Upper lobe of right lung (tissue), 1 donor: Measurements from ENCODE around the gene METTL8. TPM values are rescaled to one million over a fixed set of nuclear protein-coding genes. Genes with fewer than 3 reads are reported as not detected.

Experiments
- ATAC-seq: fragments of 200-7000 bp; cut with Tn5 transposase; one replicate; pipeline ENCODE4 v1.9.1; 2020; ENCODE audit warnings: mild to moderate bottlenecking, moderate library complexity
- DNase-seq: peaks from one replicate; pipeline ENCODE4 v3.0.0-alpha.2; 2020
- H3K27ac ChIP-seq: fragments of 200-600 bp; one replicate; pipeline ENCODE4 v1.8.0; 2022
- H3K27me3 ChIP-seq: fragments of 200-600 bp; one replicate; pipeline ENCODE4 v1.8.0; 2022; ENCODE audit warnings: mild to moderate bottlenecking
- H3K36me3 ChIP-seq: fragments of 200-600 bp; one replicate; pipeline ENCODE4 v1.8.0; 2022
- H3K4me1 ChIP-seq: fragments of 200-600 bp; one replicate; pipeline ENCODE4 v1.8.0; 2022
- H3K4me3 ChIP-seq: fragments of 200-600 bp; one replicate; pipeline ENCODE4 v1.8.0; 2022; ENCODE audit warnings: mild to moderate bottlenecking
- H3K9me3 ChIP-seq: fragments of 200-600 bp; one replicate; pipeline ENCODE4 v1.8.0; 2022
- CTCF ChIP-seq: fragments of 200-600 bp; IDR thresholded peaks from one replicate; pipeline ENCODE4 v1.8.0; 2022; ENCODE audit warnings: antibody characterized with exemption
- intact Hi-C: fragments of 100-400 bp; cut with DNase I; formaldehyde crosslinking; loops from one replicate; pipeline ENCODE4 v1.11.0; 2022
- total RNA-seq: library from RNA; stranded (reverse); fragmentation: NEBNext Ultra II Directional; extraction: Animal tissue kit (Norgen Biotek cat#: 25700); gene quantifications from one replicate; pipeline ENCODE4 v1.2.1, GENCODE V29; 2021
- donor health status: DM: no; HTN: yes; CAD: no; lungs with severe emphysema.

METTL8 gene
- total RNA-seq, 1 donor from 2014 or later = 18.2 TPM

- no peak for DNase-seq
These were observed 39.5 kb downstream of the METTL8 start for GRCh38 chr2:171394164-171394740.

GRCh38 chr2:171393487-171393886 is 40.3 kb downstream of the METTL8 start:
- no peak overlapping the region for H3K27ac ChIP-seq
- H3K27me3 ChIP-seq = no peaks in the 10 kb centered on the region
- no peaks in the 10 kb centered on the region for H3K9me3 ChIP-seq
- DNase-seq = no peak
- H3K4me3 ChIP-seq = no peak overlapping the region
- intact Hi-C loops = no loop called here
- H3K4me1 ChIP-seq = peaks cover 1% of the 10 kb centered on the region
- TF ChIP-seq CTCF = no peak
- no peak for ATAC-seq
- H3K36me3 ChIP-seq = no peaks in the 10 kb centered on the region

More at GRCh38 chr2:171394164-171394740, 39.5 kb downstream of the METTL8 start:
- H3K27ac ChIP-seq = no peak overlapping the region
- no peaks in the 10 kb centered on the region for H3K9me3 ChIP-seq
- H3K27me3 ChIP-seq = no peaks in the 10 kb centered on the region
- no peak overlapping the region for H3K4me3 ChIP-seq
- no peaks in the 10 kb centered on the region for H3K36me3 ChIP-seq
- H3K4me1 ChIP-seq = no peaks in the 10 kb centered on the region
- intact Hi-C loops = no loop called here
- ATAC-seq = no peak
- TF ChIP-seq CTCF = no peak

GRCh38 chr2:171391532-171391931 is 42.3 kb downstream of the METTL8 start:
- Histone ChIP-seq H3K4me3 (no peak overlapping the region), H3K36me3 (no peaks in the 10 kb centered on the region), H3K27ac (no peak overlapping the region), H3K4me1 (peaks cover 3% of the 10 kb centered on the region), H3K27me3 (no peaks in the 10 kb centered on the region), H3K9me3 (no peaks in the 10 kb centered on the region)
- DNase-seq = no peak
- ATAC-seq = no peak
- intact Hi-C loops = no loop called here
- no peak for TF ChIP-seq CTCF

- ATAC-seq = no peak
- no peak for DNase-seq
- Histone ChIP-seq H3K36me3 (no peaks in the 10 kb centered on the region), H3K4me3 (no peak overlapping the region), H3K27ac (no peak overlapping the region), H3K27me3 (no peaks in the 10 kb centered on the region), H3K4me1 (peaks cover 3% of the 10 kb centered on the region), H3K9me3 (no peaks in the 10 kb centered on the region)
- no peak for TF ChIP-seq CTCF
- intact Hi-C loops = no loop called here
These were observed 42.8 kb downstream of the METTL8 start for GRCh38 chr2:171390941-171391516.

GRCh38 chr2:171389780-171390179 is 44.0 kb downstream of the METTL8 start:
- intact Hi-C loops = no loop called here
- Histone ChIP-seq H3K27me3 (no peaks in the 10 kb centered on the region), H3K4me1 (peaks cover 3% of the 10 kb centered on the region), H3K4me3 (no peak overlapping the region), H3K9me3 (no peaks in the 10 kb centered on the region), H3K36me3 (no peaks in the 10 kb centered on the region), H3K27ac (no peak overlapping the region)
- ATAC-seq (no peak), DNase-seq (no peak)
- no peak for TF ChIP-seq CTCF
